Endothelial cell of umbilical vein (primary cell): Measurements from ENCODE around the gene PRUNE2. TPM values are rescaled to one million over a fixed set of nuclear protein-coding genes. Genes with fewer than 3 reads are reported as not detected.

Experiments used
- BruUV-seq: library from RNA; stranded (reverse); fragments of 400-500 nt; replicated peaks from 2 replicates; lab custom pipeline; 2021; lab: Mats Ljungman, UMichigan
- CTCF ChIA-PET: fragments of 300-600, 350-600 bp; sonication (Branson Sonifier 250); formaldehyde crosslinking; loops from one replicate; lab custom pipeline; 2021; ENCODE audit warnings: antibody characterized with exemption, inconsistent platforms; lab: Charles Lee
- POLR2A ChIA-PET: fragments of 300-600, 350-600 bp; sonication (Branson Sonifier 250); formaldehyde crosslinking; loops from one replicate; lab custom pipeline; 2021; ENCODE audit warnings: antibody characterized with exemption, inconsistent platforms; lab: Charles Lee
- DNase-seq: peaks from one replicate; pipeline ENCODE4 v3.0.0-alpha.2; 2011; ENCODE audit warnings: low read depth, low spot score
- FAIRE-seq: peaks from 2 replicates; lab custom pipeline; 2011; peaks lifted over from hg19 to GRCh38; lab: Jason Lieb, UNC
- H2AFZ ChIP-seq: 2 replicates; pipeline ENCODE4 v1.6.0; 2012; ENCODE audit warnings: low read depth, low read length, control low read depth, inconsistent platforms
- H3K27ac ChIP-seq: 2 replicates; pipeline ENCODE4 v1.5.1; 2011; ENCODE audit warnings: low read depth, mild to moderate bottlenecking, control low read depth, low read length, moderate library complexity; ENCODE audit not compliant: insufficient read depth
- H3K27me3 ChIP-seq, 2 experiments: 2 replicates each; pipeline versions ENCODE4 v1.6.0 to v1.6.1; 2011; ENCODE audit warnings: low read length in 2 of 2, mixed read lengths in 1 of 2; ENCODE audit not compliant: control insufficient read depth in 2 of 2, insufficient read depth in 2 of 2
- H3K36me3 ChIP-seq, 2 experiments: 2 replicates in 1 of 2; 3 replicates in 1 of 2; pipeline ENCODE4 v1.5.1; 2011; ENCODE audit warnings: low read length in 2 of 2, mild to moderate bottlenecking in 1 of 2, moderate library complexity in 1 of 2; ENCODE audit not compliant: control insufficient read depth in 2 of 2, insufficient read depth in 2 of 2; ENCODE audit errors: extremely low read depth in 1 of 2
- H3K4me1 ChIP-seq: 3 replicates; pipeline ENCODE4 v1.5.1; 2011; ENCODE audit warnings: mild to moderate bottlenecking, low read length; ENCODE audit not compliant: control insufficient read depth, insufficient read depth; ENCODE audit errors: extremely low read depth
- H3K4me2 ChIP-seq: 2 replicates; pipeline ENCODE4 v1.6.1; 2011; ENCODE audit warnings: low read length, control low read depth, mixed read lengths; ENCODE audit not compliant: insufficient read depth
- H3K4me3 ChIP-seq, 3 experiments: fragments of 200-600 bp in 1 of 3; sonication (generic), shearing (Covaris generic) in 1 of 3; replicated peaks in 1 of 3; 2 replicates each; pipeline ENCODE4 v1.5.1; 2011 to 2016; ENCODE audit warnings: control low read depth in 3 of 3, low read length in 3 of 3, mild to moderate bottlenecking in 2 of 3, inconsistent platforms in 1 of 3, low read depth in 1 of 3, moderate library complexity in 1 of 3; ENCODE audit not compliant: insufficient read depth in 1 of 3
- H3K79me2 ChIP-seq: 2 replicates; pipeline ENCODE4 v1.6.0; 2012; ENCODE audit warnings: low read length, inconsistent platforms; ENCODE audit not compliant: control insufficient read depth, insufficient read depth
- H3K9ac ChIP-seq: replicated peaks from 2 replicates; pipeline ENCODE3; 2011; ENCODE audit warnings: low read length, control low read depth; ENCODE audit not compliant: insufficient read depth; ENCODE audit errors: extremely low read depth
- H3K9me1 ChIP-seq: replicated peaks from 3 replicates; pipeline ENCODE4 v1.6.0; 2011; ENCODE audit warnings: mild to moderate bottlenecking, low read length; ENCODE audit not compliant: control insufficient read depth, insufficient read depth; ENCODE audit errors: extremely low read depth
- H3K9me3 ChIP-seq: replicated peaks from 2 replicates; pipeline ENCODE4 v1.5.1; 2012; ENCODE audit warnings: low read length, inconsistent platforms; ENCODE audit not compliant: control insufficient read depth, insufficient read depth
- H4K20me1 ChIP-seq: replicated peaks from 2 replicates; pipeline ENCODE3; 2011; ENCODE audit warnings: mild to moderate bottlenecking, low read length; ENCODE audit not compliant: control insufficient read depth, insufficient read depth; ENCODE audit errors: extremely low read depth
- EZH2 ChIP-seq: IDR thresholded peaks from 2 replicates; pipeline ENCODE4 v1.6.1; 2012; ENCODE audit warnings: borderline replicate concordance, low read depth, mild to moderate bottlenecking, moderate library complexity, low read length, inconsistent platforms; ENCODE audit not compliant: severe bottlenecking
- FOS ChIP-seq: IDR thresholded peaks from 2 replicates; pipeline ENCODE4 v1.6.1; 2011; ENCODE audit warnings: mild to moderate bottlenecking, low read length, moderate library complexity, borderline replicate concordance; ENCODE audit not compliant: insufficient read depth
- GATA2 ChIP-seq: IDR thresholded peaks from 2 replicates; pipeline ENCODE4 v1.7.0; 2011; ENCODE audit warnings: low read depth, mild to moderate bottlenecking, moderate library complexity, mixed read lengths, low read length; ENCODE audit not compliant: insufficient read length, insufficient read depth
- JUN ChIP-seq: IDR thresholded peaks from 2 replicates; pipeline ENCODE4 v1.6.1; 2011; ENCODE audit warnings: borderline replicate concordance, low read depth; ENCODE audit not compliant: insufficient read length, insufficient read depth
- MYC ChIP-seq: IDR thresholded peaks from one replicate; pipeline ENCODE4 v1.6.1; 2011; ENCODE audit warnings: mild to moderate bottlenecking, low read depth, low read length
- POLR2A ChIP-seq: IDR thresholded peaks from 2 replicates; pipeline ENCODE4 v1.6.1; 2012; ENCODE audit warnings: low read depth, mild to moderate bottlenecking, control low read depth, low read length
- POLR2AphosphoS5 ChIP-seq: IDR thresholded peaks from 2 replicates; pipeline ENCODE4 v1.6.1; 2012; ENCODE audit warnings: low read depth, mild to moderate bottlenecking, control low read depth, low read length, moderate library complexity; ENCODE audit not compliant: insufficient read depth
- dilution Hi-C: fragments of 300-500 bp; cut with MboI; formaldehyde crosslinking; loops from one replicate; pipeline ENCODE4 v1.15.0; 2019; ENCODE audit warnings: low sequenced_read_pairs; ENCODE audit not compliant: extremely low pct_ligation_motif_present
- intact Hi-C: fragments of 100-400 bp; cut with micrococcal nuclease; formaldehyde crosslinking; loops from one replicate; pipeline ENCODE4 v1.10.0; 2022
- polyA plus RNA-seq, 4 experiments: library from polyadenylated mRNA; depleted of rRNA in 3 of 4; stranded (reverse) in 3 of 4; unstranded in 1 of 4; fragments of >200 nt; gene quantifications; 2 replicates each; pipeline versions ENCODE4 v1.2.1 to v1.2.3, GENCODE V29; 2011 to 2012; ENCODE audit warnings: missing spikeins in 1 of 4
- total RNA-seq: library from RNA; stranded (reverse); gene quantifications from 2 replicates; pipeline ENCODE4 v1.2.3, GENCODE V29; 2021
- TF ChIP-seq, protein P1 (sequence below), 2 donors: IDR thresholded peaks; 1 replicate in 1 of 2; 2 replicates in 1 of 2; pipeline ENCODE4 v1.5.1; 2011; ENCODE audit warnings: low read length in 2 of 2, mild to moderate bottlenecking in 2 of 2, moderate library complexity in 2 of 2, control low read depth in 1 of 2, inconsistent platforms in 1 of 2, low read depth in 1 of 2; ENCODE audit not compliant: insufficient read depth in 1 of 2; ENCODE audit errors: extremely low read depth in 1 of 2
- TF ChIP-seq, protein P2 (sequence below): IDR thresholded peaks from 2 replicates; pipeline ENCODE4 v1.6.1; 2011; ENCODE audit not compliant: insufficient read depth, insufficient read length

The PRUNE2 gene
- total and polyA plus RNA-seq, 2 donors (not counting 3 experiments of a cell fraction or from before 2014, with no cell fraction given) = 15.8 to 21.7 TPM

DNA sequence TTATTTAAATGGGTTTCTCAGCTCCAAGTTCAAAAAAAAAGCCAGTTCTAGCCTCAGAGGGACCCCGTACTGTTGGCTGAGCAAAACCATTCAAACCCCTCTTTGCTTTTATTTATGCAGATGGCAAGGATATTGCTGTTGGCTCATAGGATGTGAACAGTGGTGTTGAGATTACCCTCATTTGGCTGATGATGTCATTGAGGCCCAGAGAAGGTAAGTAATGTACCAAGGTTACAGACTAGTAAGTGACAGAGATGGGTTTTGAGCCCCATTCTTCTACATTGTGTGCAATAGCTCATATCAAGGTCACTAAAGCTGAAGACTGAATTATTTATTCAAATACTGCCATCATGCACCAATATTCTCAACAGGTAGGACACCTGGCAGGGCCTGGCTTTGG is 263.8 kb downstream of the PRUNE2 start:
- no TSS peak for BruUV-seq
- dilution Hi-C loops (no loop called here), intact Hi-C loops (no loop called here)
- no peak overlapping the region for H2AFZ ChIP-seq
- DNase-seq = no peak
- ChIA-PET POLR2A (no interaction called here), CTCF (interaction anchor here (2.4 kb wide), 1 partner anchor 8 kb away, joined by 14 read pairs; no protein-coding TSS in a partner anchor)
- H3K9me1 ChIP-seq = no peaks in the 10 kb centered on the region
- H3K27ac ChIP-seq = no peak overlapping the region
- peaks cover 0 to 3% of the 10 kb centered on the region in 2 experiments for H3K36me3 ChIP-seq
- H3K4me1 ChIP-seq = peaks cover 3% of the 10 kb centered on the region
- no peak for TF ChIP-seq JUN
- TF ChIP-seq MYC = no peak
- no peak for TF ChIP-seq GATA2
- TF ChIP-seq EZH2 = no peak
- no peak for TF ChIP-seq POLR2AphosphoS5
- no peak for TF ChIP-seq FOS
- TF ChIP-seq POLR2A = no peak
- TF ChIP-seq, protein P1, sequence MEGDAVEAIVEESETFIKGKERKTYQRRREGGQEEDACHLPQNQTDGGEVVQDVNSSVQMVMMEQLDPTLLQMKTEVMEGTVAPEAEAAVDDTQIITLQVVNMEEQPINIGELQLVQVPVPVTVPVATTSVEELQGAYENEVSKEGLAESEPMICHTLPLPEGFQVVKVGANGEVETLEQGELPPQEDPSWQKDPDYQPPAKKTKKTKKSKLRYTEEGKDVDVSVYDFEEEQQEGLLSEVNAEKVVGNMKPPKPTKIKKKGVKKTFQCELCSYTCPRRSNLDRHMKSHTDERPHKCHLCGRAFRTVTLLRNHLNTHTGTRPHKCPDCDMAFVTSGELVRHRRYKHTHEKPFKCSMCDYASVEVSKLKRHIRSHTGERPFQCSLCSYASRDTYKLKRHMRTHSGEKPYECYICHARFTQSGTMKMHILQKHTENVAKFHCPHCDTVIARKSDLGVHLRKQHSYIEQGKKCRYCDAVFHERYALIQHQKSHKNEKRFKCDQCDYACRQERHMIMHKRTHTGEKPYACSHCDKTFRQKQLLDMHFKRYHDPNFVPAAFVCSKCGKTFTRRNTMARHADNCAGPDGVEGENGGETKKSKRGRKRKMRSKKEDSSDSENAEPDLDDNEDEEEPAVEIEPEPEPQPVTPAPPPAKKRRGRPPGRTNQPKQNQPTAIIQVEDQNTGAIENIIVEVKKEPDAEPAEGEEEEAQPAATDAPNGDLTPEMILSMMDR (IDR thresholded peaks at IDR 0.05; ENCODE audit: extremely low read depth in 1 of 2, insufficient read depth in 1 of 2, low read depth in 1 of 2, low read length in 2 of 2) = no peak
- TF ChIP-seq, protein P2, sequence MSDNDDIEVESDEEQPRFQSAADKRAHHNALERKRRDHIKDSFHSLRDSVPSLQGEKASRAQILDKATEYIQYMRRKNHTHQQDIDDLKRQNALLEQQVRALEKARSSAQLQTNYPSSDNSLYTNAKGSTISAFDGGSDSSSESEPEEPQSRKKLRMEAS = no peak
- no peak overlapping the region for H3K9ac ChIP-seq
- H3K79me2 ChIP-seq = no peaks in the 10 kb centered on the region
- no peak overlapping the region for H3K4me3 ChIP-seq
- H3K27me3 ChIP-seq = no peaks in the 10 kb centered on the region
- H3K9me3 ChIP-seq = no peaks in the 10 kb centered on the region
- no peak overlapping the region for H3K4me2 ChIP-seq
- FAIRE-seq = no peak
- H4K20me1 ChIP-seq = no peaks in the 10 kb centered on the region
